ENCODE measurements around the gene RAD51D.

DNA sequence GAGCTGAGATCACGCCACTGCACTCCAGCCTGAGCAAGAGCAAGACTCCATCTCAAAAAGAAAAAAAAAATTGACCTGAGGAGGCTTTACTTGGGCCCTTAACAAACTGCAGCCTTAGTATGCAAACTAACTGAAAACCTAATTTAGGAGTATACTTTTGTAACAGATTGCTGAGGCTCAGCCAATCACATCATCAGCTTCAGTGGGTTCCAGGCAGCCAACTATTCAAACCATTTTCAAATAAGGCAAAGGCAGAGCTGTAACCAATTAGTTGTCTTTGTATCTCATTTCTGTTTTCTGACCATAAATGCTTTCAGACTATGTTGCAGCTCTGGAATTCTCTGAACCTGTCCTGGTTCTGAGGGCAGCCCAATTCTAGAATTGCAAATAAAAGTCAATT is 23.9 kb downstream of the RAD51D start:
- TF ChIP-seq SUZ12 (IDR thresholded peaks at IDR 0.05; ENCODE audit: extremely low read depth, insufficient read depth, insufficient read length), result no peak
- TF ChIP-seq YY1 (IDR thresholded peaks at IDR 0.05; ENCODE audit: insufficient read depth, insufficient read length), result no peak
